Activated CD8-positive, alpha-beta memory T cell treated with anti-CD3 and anti-CD28 coated beads for 1 hour (primary cell): ENCODE data around the gene SPSB3.
A peak's percentile ranks its signal among the peaks of the same experiment; 100 is the strongest.

Experiments used
- DNase-seq, 2 donors: peaks; one replicate each; pipeline ENCODE4 v3.0.0-alpha.2; 2020; ENCODE audit warnings: low read depth in 1 of 2; ENCODE audit errors: extremely low read depth in 1 of 2

Gene SPSB3

GRCh38 chr16:1775846-1776671 lies 6.3 kb downstream of the SPSB3 start:
- no peak for DNase-seq

- DNase-seq: no peak
Measured at GRCh38 chr16:1775006-1775845, 7.1 kb downstream of the SPSB3 start.

GRCh38 chr16:1774448-1774780 lies 8.0 kb downstream of the SPSB3 start:
- no peak for DNase-seq

- DNase-seq: no peak
Measured at GRCh38 chr16:1773703-1774447, 8.5 kb downstream of the SPSB3 start.

GRCh38 chr16:1772908-1773702 lies 9.3 kb downstream of the SPSB3 start, which contains the start of gene MRPS34:
TSS of gene MRPS34 (minus strand) at chr16:1773134. CDS start at chr16:1773119, 15 bp downstream.
- DNase-seq: peak; percentile 44 to 69

- peak in 1 of 2 donors; percentile 22 for DNase-seq
Measured at GRCh38 chr16:1772362-1772907, 9.9 kb downstream of the SPSB3 start, which contains the start of gene EME2. TSS of gene EME2 (plus strand) at chr16:1772810. CDS start at chr16:1773228, 418 bp downstream.

- DNase-seq: no peak
Measured at GRCh38 chr16:1771864-1772361, 10.5 kb downstream of the SPSB3 start.

GRCh38 chr16:1771188-1771863 lies 11.0 kb downstream of the SPSB3 start, which contains the start of gene NME3:
TSS of gene NME3 (minus strand) at chr16:1771543. CDS start at chr16:1771534, 9 bp downstream.
- DNase-seq: peak; percentile 23 to 66

- DNase-seq: no peak
Measured at GRCh38 chr16:1770328-1771187, 11.8 kb downstream of the SPSB3 start.

GRCh38 chr16:1769402-1770300 lies 12.7 kb downstream of the SPSB3 start:
- no peak for DNase-seq

GRCh38 chr16:1768767-1769401 lies 13.5 kb downstream of the SPSB3 start:
- DNase-seq: no peak

GRCh38 chr16:1768061-1768766 lies 14.2 kb downstream of the SPSB3 start:
- no peak for DNase-seq

GRCh38 chr16:1767116-1767994 lies 15.0 kb downstream of the SPSB3 start:
- no peak for DNase-seq

GRCh38 chr16:1766701-1767100 lies 15.7 kb downstream of the SPSB3 start:
- no peak for DNase-seq

GRCh38 chr16:1766231-1766630 lies 16.1 kb downstream of the SPSB3 start:
- DNase-seq: no peak
